ENCODE measurements around the gene THSD7A. TPM values are rescaled to one million over a fixed set of nuclear protein-coding genes. Genes with fewer than 3 reads are reported as not detected.

Gene THSD7A
- total and polyA plus RNA-seq, 2 of the 4 experiments (the other 2 are of a cell fraction): 0.02 to 0.18 TPM

DNA sequence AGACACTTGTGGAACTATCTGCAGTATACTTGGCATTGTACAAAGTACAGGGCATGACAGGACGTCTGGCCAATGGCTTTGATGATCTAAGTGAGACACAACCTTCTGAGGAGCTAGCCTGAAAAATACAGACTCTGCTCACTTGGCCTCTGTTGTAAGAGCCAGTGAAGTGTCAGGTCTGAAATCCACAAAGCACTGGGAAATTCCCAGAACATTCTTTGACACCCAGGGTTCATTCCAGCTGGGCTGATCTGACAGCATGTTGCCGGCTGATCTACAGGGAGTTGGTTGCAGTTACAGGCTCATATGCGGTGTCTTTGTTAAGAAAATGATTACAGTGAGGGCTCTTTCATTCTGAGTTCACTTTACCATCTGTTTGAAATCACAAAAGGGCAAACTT is 503.7 kb downstream of the THSD7A start:
- no peak overlapping the region for H3K56ac ChIP-seq (ENCODE audit: extremely low read depth, insufficient read depth, low read length)
- H3K27ac ChIP-seq (ENCODE audit: insufficient read depth, low read length): no peak overlapping the region
- no peak overlapping the region for H2AK9ac ChIP-seq (replicated peaks; ENCODE audit: low read depth, low read length, poor library complexity)
- H3K36me3 ChIP-seq (ENCODE audit: control insufficient read depth, insufficient read depth, low read length): no peaks in the 10 kb centered on the region
- no peaks in the 10 kb centered on the region for H3K9me1 ChIP-seq (ENCODE audit: insufficient read depth, low read length)
- H3K18ac ChIP-seq (ENCODE audit: low read depth, low read length): no peak overlapping the region
- H4K20me1 ChIP-seq (ENCODE audit: insufficient read depth, low read length): no peaks in the 10 kb centered on the region
- H4K91ac ChIP-seq (ENCODE audit: insufficient read depth, low read depth, low read length): no peak overlapping the region
- TF ChIP-seq CEBPB (IDR thresholded peaks at IDR 0.05; ENCODE audit: low read depth, low read length) (no peak), MAFK (IDR thresholded peaks at IDR 0.05; ENCODE audit: low read depth, low read length) (no peak), RFX5 (IDR thresholded peaks at IDR 0.05; ENCODE audit: low read depth, low read length) (no peak), NFE2L2 (IDR thresholded peaks at IDR 0.05; ENCODE audit: low read depth, low read length) (no peak), MAZ (IDR thresholded peaks at IDR 0.05; ENCODE audit: borderline replicate concordance, low read depth, low read length) (no peak), CHD1 (IDR thresholded peaks at IDR 0.05; ENCODE audit: low read depth, low read length) (no peak), FOS (IDR thresholded peaks at IDR 0.05; ENCODE audit: low read depth, low read length) (no peak), MXI1 (IDR thresholded peaks at IDR 0.05; ENCODE audit: borderline replicate concordance, low read depth, low read length) (no peak), BHLHE40 (IDR thresholded peaks at IDR 0.05; ENCODE audit: low read depth, low read length) (no peak), POLR2A (IDR thresholded peaks at IDR 0.05; ENCODE audit: low read depth, low read length) (no peak), RCOR1 (IDR thresholded peaks at IDR 0.05; ENCODE audit: insufficient replicate concordance, low read length) (no peak), RAD21 (IDR thresholded peaks at IDR 0.05; ENCODE audit: low read length) (no peak), SMC3 (IDR thresholded peaks at IDR 0.05; ENCODE audit: low read depth, low read length) (no peak)
- TF ChIP-seq, protein P1, sequence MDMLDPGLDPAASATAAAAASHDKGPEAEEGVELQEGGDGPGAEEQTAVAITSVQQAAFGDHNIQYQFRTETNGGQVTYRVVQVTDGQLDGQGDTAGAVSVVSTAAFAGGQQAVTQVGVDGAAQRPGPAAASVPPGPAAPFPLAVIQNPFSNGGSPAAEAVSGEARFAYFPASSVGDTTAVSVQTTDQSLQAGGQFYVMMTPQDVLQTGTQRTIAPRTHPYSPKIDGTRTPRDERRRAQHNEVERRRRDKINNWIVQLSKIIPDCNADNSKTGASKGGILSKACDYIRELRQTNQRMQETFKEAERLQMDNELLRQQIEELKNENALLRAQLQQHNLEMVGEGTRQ (IDR thresholded peaks at IDR 0.05; ENCODE audit: low read depth, low read length): no peak
- TF ChIP-seq, protein P2, sequence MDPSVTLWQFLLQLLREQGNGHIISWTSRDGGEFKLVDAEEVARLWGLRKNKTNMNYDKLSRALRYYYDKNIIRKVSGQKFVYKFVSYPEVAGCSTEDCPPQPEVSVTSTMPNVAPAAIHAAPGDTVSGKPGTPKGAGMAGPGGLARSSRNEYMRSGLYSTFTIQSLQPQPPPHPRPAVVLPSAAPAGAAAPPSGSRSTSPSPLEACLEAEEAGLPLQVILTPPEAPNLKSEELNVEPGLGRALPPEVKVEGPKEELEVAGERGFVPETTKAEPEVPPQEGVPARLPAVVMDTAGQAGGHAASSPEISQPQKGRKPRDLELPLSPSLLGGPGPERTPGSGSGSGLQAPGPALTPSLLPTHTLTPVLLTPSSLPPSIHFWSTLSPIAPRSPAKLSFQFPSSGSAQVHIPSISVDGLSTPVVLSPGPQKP (IDR thresholded peaks at IDR 0.05; ENCODE audit: borderline replicate concordance, low read depth, low read length): no peak
- TF ChIP-seq, protein P3, sequence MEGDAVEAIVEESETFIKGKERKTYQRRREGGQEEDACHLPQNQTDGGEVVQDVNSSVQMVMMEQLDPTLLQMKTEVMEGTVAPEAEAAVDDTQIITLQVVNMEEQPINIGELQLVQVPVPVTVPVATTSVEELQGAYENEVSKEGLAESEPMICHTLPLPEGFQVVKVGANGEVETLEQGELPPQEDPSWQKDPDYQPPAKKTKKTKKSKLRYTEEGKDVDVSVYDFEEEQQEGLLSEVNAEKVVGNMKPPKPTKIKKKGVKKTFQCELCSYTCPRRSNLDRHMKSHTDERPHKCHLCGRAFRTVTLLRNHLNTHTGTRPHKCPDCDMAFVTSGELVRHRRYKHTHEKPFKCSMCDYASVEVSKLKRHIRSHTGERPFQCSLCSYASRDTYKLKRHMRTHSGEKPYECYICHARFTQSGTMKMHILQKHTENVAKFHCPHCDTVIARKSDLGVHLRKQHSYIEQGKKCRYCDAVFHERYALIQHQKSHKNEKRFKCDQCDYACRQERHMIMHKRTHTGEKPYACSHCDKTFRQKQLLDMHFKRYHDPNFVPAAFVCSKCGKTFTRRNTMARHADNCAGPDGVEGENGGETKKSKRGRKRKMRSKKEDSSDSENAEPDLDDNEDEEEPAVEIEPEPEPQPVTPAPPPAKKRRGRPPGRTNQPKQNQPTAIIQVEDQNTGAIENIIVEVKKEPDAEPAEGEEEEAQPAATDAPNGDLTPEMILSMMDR (conservative IDR thresholded peaks at IDR 0.05; ENCODE audit: low read depth, low read length): no peak
- no peaks in the 10 kb centered on the region for H3K79me1 ChIP-seq (ENCODE audit: low read depth in 1 of 2, low read length in 2 of 2)
- no peak overlapping the region for H2AK5ac ChIP-seq (ENCODE audit: low read depth, low read length)
- WGBS, 2 experiments (ENCODE audit: extremely low coverage in 2 of 2, insufficient read length in 1 of 2): 0% methylated on average over 1 of the region's 3 CpGs; no CpG with 5 or more reads in 1 of the 2 experiments
- H3K27me3 ChIP-seq (ENCODE audit: control insufficient read depth, insufficient read depth, low read length): no peaks in the 10 kb centered on the region
- no peak overlapping the region for H2BK20ac ChIP-seq (ENCODE audit: low read depth, low read length)
- ChIA-PET POLR2A (ENCODE audit: unreplicated experiment) (no interaction called here), CTCF (no interaction called here)
- in situ Hi-C loops (cut with MboI; ENCODE audit: low sequenced_read_pairs) (no loop called here), intact Hi-C loops (cut with micrococcal nuclease) (no loop called here), dilution Hi-C loops (cut with HindIII; ENCODE audit: low sequenced_read_pairs, unreplicated experiment) (no loop called here)
- ATAC-seq (ENCODE audit: low read depth) (no peak), DNase-seq (no peak)
- H3K9ac ChIP-seq (ENCODE audit: low read depth, low read length): no peak overlapping the region
- H2BK15ac ChIP-seq (ENCODE audit: low read depth, low read length): no peak overlapping the region
- no peak overlapping the region for H2BK5ac ChIP-seq (ENCODE audit: low read depth, low read length, poor library complexity, severe bottlenecking)
- H2AFZ ChIP-seq (replicated peaks; ENCODE audit: low read length, poor library complexity): no peak overlapping the region
- H3K14ac ChIP-seq (replicated peaks; ENCODE audit: low read depth, low read length): no peak overlapping the region
- H3K9me3 ChIP-seq (ENCODE audit: control insufficient read depth, insufficient read depth, low read length): peaks cover 1% of the 10 kb centered on the region; the same call in 1 of the 2 replicates
- no peak overlapping the region for H3K4me2 ChIP-seq (ENCODE audit: low read depth, low read length)
- no peak overlapping the region for H3K4me3 ChIP-seq (ENCODE audit: insufficient read depth, low read depth, low read length)
- BruUV-seq (replicated peaks): no TSS peak
- H3K23ac ChIP-seq (ENCODE audit: low read depth, low read length): no peak overlapping the region
- H3K4me1 ChIP-seq (ENCODE audit: control insufficient read depth, insufficient read depth, low read length): no peaks in the 10 kb centered on the region
- no peak overlapping the region for H3K4ac ChIP-seq (ENCODE audit: low read depth, low read length)
- no peak overlapping the region for H4K8ac ChIP-seq (ENCODE audit: low read depth in 2 of 2, low read length in 2 of 2)
- H4K5ac ChIP-seq (ENCODE audit: low read depth, low read length): no peak overlapping the region
- no peak overlapping the region for H2BK120ac ChIP-seq (ENCODE audit: low read depth, low read length)

All from IMR-90 (cell line).